GM10266 (cell line): ENCODE data around the gene OTOG.

Experiments
- DNase-seq: peaks from one replicate; pipeline ENCODE4 v3.0.0; 2012; ENCODE audit errors: extremely low spot score
- TF ChIP-seq, protein P1 (sequence below): IDR thresholded peaks from 2 replicates; pipeline ENCODE4 v1.5.1; 2012; ENCODE audit warnings: mild to moderate bottlenecking, low read depth; ENCODE audit not compliant: control insufficient read depth, insufficient read depth; ENCODE audit errors: missing control alignments

Gene OTOG

DNA sequence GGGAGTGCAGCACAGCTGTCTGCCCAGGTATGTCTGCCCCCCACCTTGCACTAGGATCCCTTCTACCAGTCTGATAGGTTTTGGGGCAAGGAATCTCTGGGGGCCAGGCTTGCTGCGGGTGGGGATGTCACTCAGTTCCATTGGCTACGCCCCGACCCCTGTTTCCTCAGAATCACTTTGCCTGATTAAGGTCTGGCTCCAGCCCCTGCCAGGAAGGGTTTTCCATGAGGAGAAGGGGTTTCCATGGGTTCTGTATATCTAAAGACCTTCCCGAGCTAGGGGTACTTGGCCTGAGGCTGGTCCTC lies 14.0 kb downstream of the OTOG start:
- TF ChIP-seq, protein P1, sequence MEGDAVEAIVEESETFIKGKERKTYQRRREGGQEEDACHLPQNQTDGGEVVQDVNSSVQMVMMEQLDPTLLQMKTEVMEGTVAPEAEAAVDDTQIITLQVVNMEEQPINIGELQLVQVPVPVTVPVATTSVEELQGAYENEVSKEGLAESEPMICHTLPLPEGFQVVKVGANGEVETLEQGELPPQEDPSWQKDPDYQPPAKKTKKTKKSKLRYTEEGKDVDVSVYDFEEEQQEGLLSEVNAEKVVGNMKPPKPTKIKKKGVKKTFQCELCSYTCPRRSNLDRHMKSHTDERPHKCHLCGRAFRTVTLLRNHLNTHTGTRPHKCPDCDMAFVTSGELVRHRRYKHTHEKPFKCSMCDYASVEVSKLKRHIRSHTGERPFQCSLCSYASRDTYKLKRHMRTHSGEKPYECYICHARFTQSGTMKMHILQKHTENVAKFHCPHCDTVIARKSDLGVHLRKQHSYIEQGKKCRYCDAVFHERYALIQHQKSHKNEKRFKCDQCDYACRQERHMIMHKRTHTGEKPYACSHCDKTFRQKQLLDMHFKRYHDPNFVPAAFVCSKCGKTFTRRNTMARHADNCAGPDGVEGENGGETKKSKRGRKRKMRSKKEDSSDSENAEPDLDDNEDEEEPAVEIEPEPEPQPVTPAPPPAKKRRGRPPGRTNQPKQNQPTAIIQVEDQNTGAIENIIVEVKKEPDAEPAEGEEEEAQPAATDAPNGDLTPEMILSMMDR, result no peak

DNA sequence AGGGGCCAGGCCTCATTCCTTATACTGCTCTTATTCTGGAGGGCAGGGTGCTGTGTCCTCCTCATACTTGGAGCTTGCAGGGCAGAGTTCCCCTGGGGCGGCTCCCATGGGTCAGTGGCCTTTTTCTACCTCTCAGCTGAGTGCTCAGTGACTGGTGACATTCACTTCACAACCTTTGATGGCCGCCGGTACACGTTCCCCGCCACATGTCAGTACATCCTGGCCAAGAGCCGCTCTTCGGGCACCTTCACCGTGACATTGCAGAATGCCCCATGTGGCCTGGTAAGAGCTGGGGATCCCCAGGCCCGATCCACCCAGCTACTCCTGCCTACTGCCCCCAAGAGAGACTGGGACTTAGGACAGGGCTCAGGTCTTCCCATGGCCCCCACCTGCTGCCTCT lies 14.5 kb downstream of the OTOG start:
- no peak for DNase-seq
- TF ChIP-seq, protein P1, result no peak

More for the DNA sequence above, 14.0 kb downstream of the OTOG start:
- DNase-seq, result no peak

- DNase-seq, result no peak
- TF ChIP-seq, protein P1, result no peak
These were observed 16.2 kb downstream of the OTOG start for GRCh38 chr11:17563231-17563646.

DNA sequence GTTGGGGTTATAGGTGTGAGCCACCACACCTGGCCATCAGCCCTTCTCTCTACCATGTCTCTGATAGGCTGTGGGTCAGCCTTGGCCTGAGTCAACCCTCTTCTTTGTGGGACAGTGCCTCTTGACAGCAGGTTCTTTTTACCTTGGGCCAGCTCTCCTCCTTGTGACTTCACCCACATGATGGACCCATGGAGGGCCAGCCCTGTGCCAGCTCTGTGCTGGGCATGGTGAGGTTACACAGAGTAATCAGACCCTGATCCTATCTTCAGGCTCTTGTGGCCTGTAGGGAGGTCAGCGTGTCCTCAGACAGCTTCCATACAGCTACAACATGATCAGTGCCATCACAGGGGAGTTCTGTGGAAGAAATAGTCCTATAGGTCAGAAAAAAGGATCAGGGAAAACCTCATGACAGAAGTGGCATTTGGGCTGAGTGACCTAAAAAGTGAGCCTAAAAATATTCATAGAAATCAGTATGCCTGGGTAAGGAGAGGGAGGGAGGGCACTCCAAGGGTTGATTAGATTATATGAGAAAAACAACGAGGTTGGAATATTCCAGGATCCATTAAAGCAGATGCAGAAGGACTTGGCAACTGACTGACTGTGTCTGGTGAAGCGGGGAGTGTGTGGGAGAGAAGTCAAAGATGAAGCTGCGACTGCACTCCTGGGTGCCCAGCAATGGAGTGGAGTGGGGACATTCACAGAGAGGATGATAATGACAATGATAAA lies 17.1 kb downstream of the OTOG start:
- TF ChIP-seq, protein P1, result no peak
- DNase-seq, result no peak

DNA sequence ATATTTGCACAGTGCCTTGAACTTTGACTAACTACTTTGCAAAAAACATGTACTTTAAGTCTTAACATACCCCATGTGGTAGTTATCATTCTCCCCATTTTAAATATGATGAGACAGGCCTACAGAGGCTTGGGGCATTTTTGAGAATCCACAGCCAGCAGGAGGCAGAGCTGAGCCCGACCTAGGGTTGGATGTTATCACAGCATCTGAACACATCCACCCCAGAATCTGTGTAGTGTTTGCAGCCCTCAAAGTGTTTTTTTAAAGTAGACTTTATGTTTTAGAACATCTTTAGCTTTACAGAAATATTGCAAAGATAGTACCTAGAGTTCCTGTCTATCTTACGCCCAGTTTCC lies 17.6 kb downstream of the OTOG start:
- TF ChIP-seq, protein P1, result peak; percentile 23
- DNase-seq, result no peak

- no peak for DNase-seq
- TF ChIP-seq, protein P1, result no peak
These were observed 21.9 kb downstream of the OTOG start for GRCh38 chr11:17568944-17569343.

DNA sequence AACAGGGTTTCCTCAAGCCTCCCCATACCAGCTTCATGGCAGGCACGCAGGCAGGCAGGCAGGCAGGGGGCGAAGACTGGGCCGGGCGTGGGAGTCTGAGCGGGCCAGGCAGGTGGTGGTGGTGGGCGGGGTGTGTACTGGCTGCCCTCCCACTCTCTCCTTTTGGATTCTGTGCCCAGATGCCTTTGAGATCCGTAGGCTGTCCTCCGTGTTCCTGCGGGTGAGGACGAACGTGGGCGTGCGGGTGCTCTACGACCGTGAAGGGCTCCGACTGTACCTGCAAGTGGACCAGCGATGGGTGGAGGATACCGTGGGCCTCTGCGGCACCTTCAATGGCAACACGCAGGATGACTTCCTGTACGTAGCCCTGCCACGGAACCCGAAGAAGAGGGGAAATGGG lies 23.0 kb downstream of the OTOG start:
- TF ChIP-seq, protein P1, result no peak
- no peak for DNase-seq
